Neural progenitor cell (in vitro differentiated cells): ENCODE measurements around the gene CNTNAP2. TPM values are rescaled to one million over a fixed set of nuclear protein-coding genes. Genes with fewer than 3 reads are reported as not detected.

ENCODE experiments used
- DNase-seq: peaks from one replicate; pipeline ENCODE4 v3.0.0-alpha.2; 2016; ENCODE audit warnings: low spot score
- H2AFZ ChIP-seq: fragments of 200-600 bp; sonication (generic); replicated peaks from 2 replicates; pipeline ENCODE4 v1.6.1; 2016; ENCODE audit warnings: antibody characterized with exemption
- H3F3A ChIP-seq: fragments of 200-600 bp; sonication (generic); 2 replicates; pipeline ENCODE4 v1.6.1; 2016; ENCODE audit warnings: antibody characterized with exemption, low read depth
- H3K27ac ChIP-seq: fragments of 200-600 bp; sonication (generic); 2 replicates; pipeline ENCODE4 v1.5.1; 2016; ENCODE audit warnings: mild to moderate bottlenecking
- H3K27me3 ChIP-seq: fragments of 200-600 bp; sonication (generic); 2 replicates; pipeline ENCODE4 v1.6.1; 2016; ENCODE audit warnings: mild to moderate bottlenecking, moderate library complexity
- H3K36me3 ChIP-seq: fragments of 200-600 bp; sonication (generic); 2 replicates; pipeline ENCODE4 v1.5.1; 2016
- H3K4me1 ChIP-seq: fragments of 200-600 bp; sonication (generic); 2 replicates; pipeline ENCODE4 v1.6.1; 2016; ENCODE audit warnings: mixed run types
- H3K4me2 ChIP-seq: fragments of 200-600 bp; sonication (generic); 2 replicates; pipeline ENCODE4 v1.6.1; 2016
- H3K4me3 ChIP-seq: fragments of 200-600 bp; sonication (generic); 2 replicates; pipeline ENCODE4 v1.5.1; 2016
- H3K79me2 ChIP-seq: fragments of 200-600 bp; sonication (generic); 2 replicates; pipeline ENCODE4 v1.6.1; 2016; ENCODE audit warnings: low read depth
- H3K9ac ChIP-seq: fragments of 200-600 bp; sonication (generic); 2 replicates; pipeline ENCODE4 v1.6.1; 2016
- H3K9me3 ChIP-seq: fragments of 200-600 bp; sonication (generic); 2 replicates; pipeline ENCODE4 v1.5.1; 2016; ENCODE audit warnings: low read depth
- H4K20me1 ChIP-seq: fragments of 200-600 bp; sonication (generic); 2 replicates; pipeline ENCODE4 v1.6.1; 2016; ENCODE audit warnings: low read depth
- H3K27ac Mint-ChIP-seq: 3 replicates; pipeline ENCODE4 v1.8.0; 2021; ENCODE audit warnings: mixed read lengths
- H3K27me3 Mint-ChIP-seq: 2 replicates; pipeline ENCODE4 v1.8.0; 2022; ENCODE audit warnings: low read depth, mild to moderate bottlenecking, inconsistent platforms, moderate library complexity, mixed read lengths; ENCODE audit not compliant: insufficient read depth
- H3K36me3 Mint-ChIP-seq: 3 replicates; pipeline ENCODE4 v1.8.0; 2021; ENCODE audit warnings: mixed read lengths
- H3K4me1 Mint-ChIP-seq: 3 replicates; pipeline ENCODE4 v1.8.0; 2021; ENCODE audit warnings: mixed read lengths
- H3K4me3 Mint-ChIP-seq: 3 replicates; pipeline ENCODE4 v1.8.0; 2021; ENCODE audit warnings: mild to moderate bottlenecking, moderate library complexity, mixed read lengths
- H3K9me3 Mint-ChIP-seq: 3 replicates; pipeline ENCODE4 v1.8.0; 2020; ENCODE audit warnings: mixed read lengths
- EZH2 ChIP-seq: fragments of 200-600 bp; sonication (generic); IDR thresholded peaks from 2 replicates; pipeline ENCODE4 v1.6.1; 2017; ENCODE audit warnings: antibody characterized with exemption, mild to moderate bottlenecking, moderate library complexity
- EZH2phosphoT487 ChIP-seq: fragments of 200-600 bp; sonication (generic); IDR thresholded peaks from 2 replicates; pipeline ENCODE4 v1.6.1; 2017; ENCODE audit warnings: antibody characterized with exemption
- total RNA-seq: library from RNA; depleted of rRNA; stranded (reverse); fragments of >200 nt; gene quantifications from 2 replicates; pipeline ENCODE4 v1.2.3, GENCODE V29; 2015; ENCODE audit warnings: low replicate concordance
- TF ChIP-seq, protein P1 (sequence below): fragments of 200-600 bp; sonication (generic); IDR thresholded peaks from 2 replicates; pipeline ENCODE4 v1.5.1; 2017; ENCODE audit warnings: antibody characterized with exemption, mild to moderate bottlenecking

The CNTNAP2 gene
- total RNA-seq, 1 donor from 2014 or later: 126 TPM

DNA sequence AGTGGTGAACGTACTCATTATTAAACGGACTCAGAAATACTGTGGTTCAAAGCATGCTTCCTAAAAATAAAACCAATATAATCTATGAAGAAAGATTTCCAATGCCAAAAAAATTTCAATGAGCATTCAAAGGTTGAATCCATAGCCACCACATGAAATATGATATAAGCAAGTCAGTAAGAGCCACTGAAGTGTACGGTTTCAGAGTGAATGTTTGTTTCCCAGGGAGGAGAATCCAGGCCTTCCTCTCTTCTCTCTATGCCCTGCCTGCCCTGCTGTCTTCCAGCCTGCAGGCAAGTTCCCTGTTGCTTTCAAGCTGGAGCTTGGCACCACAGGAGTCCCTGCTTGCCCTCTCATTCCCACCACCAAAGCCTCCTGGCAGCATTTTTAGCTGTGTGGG is 1302.4 kb downstream of the CNTNAP2 start:
- no peaks in the 10 kb centered on the region for H3K27me3 ChIP-seq
- H3K9me3 ChIP-seq: no peaks in the 10 kb centered on the region
- H2AFZ ChIP-seq: no peak overlapping the region
- TF ChIP-seq, protein P1, sequence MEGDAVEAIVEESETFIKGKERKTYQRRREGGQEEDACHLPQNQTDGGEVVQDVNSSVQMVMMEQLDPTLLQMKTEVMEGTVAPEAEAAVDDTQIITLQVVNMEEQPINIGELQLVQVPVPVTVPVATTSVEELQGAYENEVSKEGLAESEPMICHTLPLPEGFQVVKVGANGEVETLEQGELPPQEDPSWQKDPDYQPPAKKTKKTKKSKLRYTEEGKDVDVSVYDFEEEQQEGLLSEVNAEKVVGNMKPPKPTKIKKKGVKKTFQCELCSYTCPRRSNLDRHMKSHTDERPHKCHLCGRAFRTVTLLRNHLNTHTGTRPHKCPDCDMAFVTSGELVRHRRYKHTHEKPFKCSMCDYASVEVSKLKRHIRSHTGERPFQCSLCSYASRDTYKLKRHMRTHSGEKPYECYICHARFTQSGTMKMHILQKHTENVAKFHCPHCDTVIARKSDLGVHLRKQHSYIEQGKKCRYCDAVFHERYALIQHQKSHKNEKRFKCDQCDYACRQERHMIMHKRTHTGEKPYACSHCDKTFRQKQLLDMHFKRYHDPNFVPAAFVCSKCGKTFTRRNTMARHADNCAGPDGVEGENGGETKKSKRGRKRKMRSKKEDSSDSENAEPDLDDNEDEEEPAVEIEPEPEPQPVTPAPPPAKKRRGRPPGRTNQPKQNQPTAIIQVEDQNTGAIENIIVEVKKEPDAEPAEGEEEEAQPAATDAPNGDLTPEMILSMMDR: no peak
- TF ChIP-seq EZH2phosphoT487: no peak
- TF ChIP-seq EZH2: no peak
- Mint-ChIP-seq H3K27me3 (peaks cover 2% of the 10 kb centered on the region), H3K4me3 (no peak overlapping the region), H3K9me3 (peaks cover 2% of the 10 kb centered on the region), H3K36me3 (no peaks in the 10 kb centered on the region), H3K27ac (peak overlapping the region; percentile 93), H3K4me1 (peaks cover 18% of the 10 kb centered on the region)
- no peaks in the 10 kb centered on the region for H3K79me2 ChIP-seq
- H3K9ac ChIP-seq: no peak overlapping the region
- no peak overlapping the region for H3K4me2 ChIP-seq
- peaks cover 10% of the 10 kb centered on the region for H3K4me1 ChIP-seq
- no peaks in the 10 kb centered on the region for H3F3A ChIP-seq
- peak; percentile 38 for DNase-seq
- H3K4me3 ChIP-seq: no peak overlapping the region
- H3K36me3 ChIP-seq: no peaks in the 10 kb centered on the region
- H4K20me1 ChIP-seq: no peaks in the 10 kb centered on the region
- no peak overlapping the region for H3K27ac ChIP-seq

GRCh38 chr7:147423875-147424274 is 1307.3 kb downstream of the CNTNAP2 start:
- Histone ChIP-seq H3K4me1 (peaks cover 5% of the 10 kb centered on the region), H3K36me3 (no peaks in the 10 kb centered on the region), H3K4me3 (no peak overlapping the region), H2AFZ (no peak overlapping the region), H3K27ac (no peak overlapping the region), H3K27me3 (no peaks in the 10 kb centered on the region), H3K9me3 (no peaks in the 10 kb centered on the region), H4K20me1 (no peaks in the 10 kb centered on the region), H3F3A (no peaks in the 10 kb centered on the region), H3K9ac (no peak overlapping the region), H3K4me2 (no peak overlapping the region), H3K79me2 (no peaks in the 10 kb centered on the region)
- Mint-ChIP-seq H3K27me3 (no peaks in the 10 kb centered on the region), H3K36me3 (no peaks in the 10 kb centered on the region), H3K4me3 (no peak overlapping the region), H3K27ac (no peak overlapping the region), H3K9me3 (peaks cover 4% of the 10 kb centered on the region), H3K4me1 (peaks cover 8% of the 10 kb centered on the region)
- DNase-seq: no peak
- TF ChIP-seq, protein P1: no peak
- TF ChIP-seq EZH2phosphoT487 (no peak), EZH2 (no peak)

DNA sequence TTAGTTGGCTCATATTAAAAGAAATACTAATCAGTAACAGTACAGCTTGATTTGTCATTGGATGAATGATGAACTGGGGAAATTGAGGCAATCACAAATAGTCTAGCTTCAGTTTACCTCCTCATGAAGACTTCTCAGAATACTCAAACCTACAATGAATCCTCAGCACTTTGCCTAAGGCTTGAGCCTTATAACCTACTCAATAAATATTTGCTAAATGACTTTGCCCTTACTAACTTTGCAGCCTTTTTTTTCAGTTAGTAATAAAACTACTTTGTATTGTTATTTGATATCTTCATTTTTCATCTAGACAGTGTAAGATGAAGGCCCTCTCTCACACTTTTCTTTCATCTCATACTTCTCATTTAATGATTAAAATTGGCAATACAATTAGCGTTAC is 1311.5 kb downstream of the CNTNAP2 start:
- Histone ChIP-seq H4K20me1 (no peaks in the 10 kb centered on the region), H3K36me3 (no peaks in the 10 kb centered on the region), H3K9ac (no peak overlapping the region), H3K27me3 (peaks cover 5% of the 10 kb centered on the region), H3K4me3 (no peak overlapping the region), H3K4me1 (no peaks in the 10 kb centered on the region), H3K27ac (no peak overlapping the region), H3K9me3 (peaks cover 6% of the 10 kb centered on the region), H3K79me2 (no peaks in the 10 kb centered on the region), H3F3A (no peaks in the 10 kb centered on the region), H3K4me2 (no peak overlapping the region), H2AFZ (no peak overlapping the region)
- H3K4me1 Mint-ChIP-seq: peaks cover 14% of the 10 kb centered on the region
- TF ChIP-seq EZH2phosphoT487 (no peak), EZH2 (no peak)
- TF ChIP-seq, protein P1: no peak
- H3K27me3 Mint-ChIP-seq: no peaks in the 10 kb centered on the region
- H3K36me3 Mint-ChIP-seq: no peaks in the 10 kb centered on the region
- no peak overlapping the region for H3K27ac Mint-ChIP-seq
- DNase-seq: no peak
- H3K9me3 Mint-ChIP-seq: peaks cover 7% of the 10 kb centered on the region
- no peak overlapping the region for H3K4me3 Mint-ChIP-seq
